Measurements from ENCODE around the gene EPS8L2. TPM values are rescaled to one million over a fixed set of nuclear protein-coding genes. Genes with fewer than 3 reads are reported as not detected.

The EPS8L2 gene
- total and polyA plus RNA-seq, 2 donors (not counting 1 experiment from before 2014, with no cell fraction given), result 13.9 to 22.7 TPM

DNA sequence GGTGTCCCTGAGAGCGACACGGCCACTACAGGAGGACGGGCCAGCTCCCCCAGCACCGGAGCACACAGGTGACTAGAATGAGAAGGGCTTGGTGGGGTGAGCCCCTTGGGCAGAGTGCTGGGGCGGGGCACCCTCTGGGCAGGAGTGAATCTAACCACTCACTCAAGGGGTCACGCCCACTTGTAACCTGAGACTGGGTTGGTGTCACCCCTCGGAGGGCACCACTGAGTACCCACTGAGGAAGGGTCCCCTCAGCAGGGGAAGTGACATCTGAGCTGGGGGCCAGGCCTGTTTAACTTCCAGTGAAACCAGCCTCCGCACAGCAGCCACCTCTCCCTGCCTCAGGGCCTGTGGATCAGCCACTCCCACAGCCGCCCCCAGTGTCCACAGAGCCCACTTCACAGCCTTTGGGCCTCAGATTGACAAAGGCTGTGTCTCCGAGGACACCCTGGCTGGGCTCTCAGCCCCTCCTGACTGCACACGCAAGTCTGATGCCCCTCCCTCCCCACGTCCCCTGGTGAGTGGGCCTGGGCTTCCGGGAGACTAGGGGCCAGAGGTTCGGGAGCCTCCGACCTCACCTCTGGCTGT lies 65.7 kb downstream of the EPS8L2 start:
- H3K27ac Mint-ChIP-seq, result no peak overlapping the region
- no peak overlapping the region for H2AFZ ChIP-seq (ENCODE audit: insufficient read depth, low read depth, low read length, poor library complexity, severe bottlenecking)
- TF ChIP-seq, protein P1, sequence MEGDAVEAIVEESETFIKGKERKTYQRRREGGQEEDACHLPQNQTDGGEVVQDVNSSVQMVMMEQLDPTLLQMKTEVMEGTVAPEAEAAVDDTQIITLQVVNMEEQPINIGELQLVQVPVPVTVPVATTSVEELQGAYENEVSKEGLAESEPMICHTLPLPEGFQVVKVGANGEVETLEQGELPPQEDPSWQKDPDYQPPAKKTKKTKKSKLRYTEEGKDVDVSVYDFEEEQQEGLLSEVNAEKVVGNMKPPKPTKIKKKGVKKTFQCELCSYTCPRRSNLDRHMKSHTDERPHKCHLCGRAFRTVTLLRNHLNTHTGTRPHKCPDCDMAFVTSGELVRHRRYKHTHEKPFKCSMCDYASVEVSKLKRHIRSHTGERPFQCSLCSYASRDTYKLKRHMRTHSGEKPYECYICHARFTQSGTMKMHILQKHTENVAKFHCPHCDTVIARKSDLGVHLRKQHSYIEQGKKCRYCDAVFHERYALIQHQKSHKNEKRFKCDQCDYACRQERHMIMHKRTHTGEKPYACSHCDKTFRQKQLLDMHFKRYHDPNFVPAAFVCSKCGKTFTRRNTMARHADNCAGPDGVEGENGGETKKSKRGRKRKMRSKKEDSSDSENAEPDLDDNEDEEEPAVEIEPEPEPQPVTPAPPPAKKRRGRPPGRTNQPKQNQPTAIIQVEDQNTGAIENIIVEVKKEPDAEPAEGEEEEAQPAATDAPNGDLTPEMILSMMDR (IDR thresholded peaks at IDR 0.05), result no peak
- TF ChIP-seq EZH2 (IDR thresholded peaks at IDR 0.05; ENCODE audit: borderline replicate concordance, insufficient read depth, low read depth, low read length, poor library complexity, severe bottlenecking), result no peak
- peaks cover 40% of the 10 kb centered on the region for H4K20me1 ChIP-seq (ENCODE audit: control insufficient read depth, insufficient read depth, low read length, poor library complexity, severe bottlenecking)
- CTCF ChIA-PET, result no interaction called here
- POLR2A ChIA-PET, result no interaction called here
- H3K4me3 Mint-ChIP-seq, result no peak overlapping the region
- intact Hi-C loops (cut with micrococcal nuclease), result no loop called here
- 97% methylated on average over 13 of the region's 15 CpGs for WGBS (ENCODE audit: insufficient coverage)
- H3K36me3 ChIP-seq (replicated peaks in 1 of 2; ENCODE audit: control extremely low read depth in 1 of 2, control insufficient read depth in 1 of 2, extremely low read depth in 1 of 2, insufficient read depth in 2 of 2, low read length in 1 of 2), result peaks cover 0 to 26% of the 10 kb centered on the region in 2 experiments
- H3K27me3 ChIP-seq (replicated peaks in 1 of 4; ENCODE audit: control extremely low read depth in 1 of 4, control insufficient read depth in 3 of 4, insufficient read depth in 4 of 4, low read length in 3 of 4), result no peaks in the 10 kb centered on the region
- DNase-seq, result peak; percentile 10
- no peaks in the 10 kb centered on the region for H3K27me3 Mint-ChIP-seq
- no peak overlapping the region for H3K4me3 ChIP-seq (ENCODE audit: control extremely low read depth in 1 of 5, extremely low read depth in 1 of 5, insufficient read depth in 1 of 5, low read depth in 2 of 5, low read length in 4 of 5)
- ATAC-seq (ENCODE audit: low read depth), result no peak
- peaks cover 6 to 15% of the 10 kb centered on the region in 2 donors for H3K4me1 ChIP-seq (ENCODE audit: control insufficient read depth in 2 of 2, insufficient read depth in 2 of 2, low read length in 2 of 2)
- H3K27ac ChIP-seq (ENCODE audit: low read length in 2 of 2), result no peak overlapping the region
- peaks cover 44% of the 10 kb centered on the region for H3K79me2 ChIP-seq (ENCODE audit: control insufficient read depth, insufficient read depth, low read length)
- no peak overlapping the region for H3K9ac ChIP-seq (ENCODE audit: low read length)
- H3K9me3 ChIP-seq (ENCODE audit: control extremely low read depth in 1 of 3, control insufficient read depth in 2 of 3, insufficient read depth in 1 of 3, low read length in 2 of 3), result no peaks in the 10 kb centered on the region
- H3K9me3 Mint-ChIP-seq (ENCODE audit: insufficient read depth), result no peaks in the 10 kb centered on the region
- H3K4me1 Mint-ChIP-seq, result peaks cover 11% of the 10 kb centered on the region
- no peak overlapping the region for H3K4me2 ChIP-seq (replicated peaks; ENCODE audit: low read depth, low read length, poor library complexity, severe bottlenecking)

GRCh38 chr11:772429-773390 lies 66.7 kb downstream of the EPS8L2 start:
- Mint-ChIP-seq H3K9me3 (ENCODE audit: insufficient read depth) (no peaks in the 10 kb centered on the region), H3K27ac (no peak overlapping the region), H3K4me1 (peaks cover 11% of the 10 kb centered on the region), H3K4me3 (no peak overlapping the region), H3K27me3 (no peaks in the 10 kb centered on the region)
- H3K4me1 ChIP-seq (ENCODE audit: control insufficient read depth in 2 of 2, insufficient read depth in 2 of 2, low read length in 2 of 2), result peaks cover 7 to 16% of the 10 kb centered on the region in 2 donors
- H4K20me1 ChIP-seq (ENCODE audit: control insufficient read depth, insufficient read depth, low read length, poor library complexity, severe bottlenecking), result peaks cover 42% of the 10 kb centered on the region
- no peak overlapping the region for H2AFZ ChIP-seq (ENCODE audit: insufficient read depth, low read depth, low read length, poor library complexity, severe bottlenecking)
- peaks cover 0 to 26% of the 10 kb centered on the region in 2 experiments for H3K36me3 ChIP-seq (replicated peaks in 1 of 2; ENCODE audit: control extremely low read depth in 1 of 2, control insufficient read depth in 1 of 2, extremely low read depth in 1 of 2, insufficient read depth in 2 of 2, low read length in 1 of 2)
- H3K9ac ChIP-seq (ENCODE audit: low read length), result no peak overlapping the region
- H3K27me3 ChIP-seq (replicated peaks in 1 of 4; ENCODE audit: control extremely low read depth in 1 of 4, control insufficient read depth in 3 of 4, insufficient read depth in 4 of 4, low read length in 3 of 4), result no peaks in the 10 kb centered on the region
- DNase-seq (peak; percentile 14), ATAC-seq (ENCODE audit: low read depth) (no peak)
- ChIA-PET POLR2A (no interaction called here), CTCF (no interaction called here)
- TF ChIP-seq, protein P1 (IDR thresholded peaks at IDR 0.05), result no peak
- TF ChIP-seq EZH2 (IDR thresholded peaks at IDR 0.05; ENCODE audit: borderline replicate concordance, insufficient read depth, low read depth, low read length, poor library complexity, severe bottlenecking), result no peak
- no peak overlapping the region for H3K4me3 ChIP-seq (ENCODE audit: control extremely low read depth in 1 of 5, extremely low read depth in 1 of 5, insufficient read depth in 1 of 5, low read depth in 2 of 5, low read length in 4 of 5)
- peaks cover 49% of the 10 kb centered on the region for H3K79me2 ChIP-seq (ENCODE audit: control insufficient read depth, insufficient read depth, low read length)
- H3K4me2 ChIP-seq (replicated peaks; ENCODE audit: low read depth, low read length, poor library complexity, severe bottlenecking), result no peak overlapping the region
- no peaks in the 10 kb centered on the region for H3K9me3 ChIP-seq (ENCODE audit: control extremely low read depth in 1 of 3, control insufficient read depth in 2 of 3, insufficient read depth in 1 of 3, low read length in 2 of 3)
- intact Hi-C loops (cut with micrococcal nuclease), result no loop called here
- H3K27ac ChIP-seq (ENCODE audit: low read length in 2 of 2), result no peak overlapping the region
- 95% methylated on average over 33 of the region's 34 CpGs for WGBS (ENCODE audit: insufficient coverage)
